GM10266 (cell line): ENCODE measurements around the gene CDCA3.

Experiments used
- DNase-seq: peaks from one replicate; pipeline ENCODE4 v3.0.0; 2012; ENCODE audit errors: extremely low spot score
- TF ChIP-seq, protein P1 (sequence below): IDR thresholded peaks from 2 replicates; pipeline ENCODE4 v1.5.1; 2012; ENCODE audit warnings: mild to moderate bottlenecking, low read depth; ENCODE audit not compliant: control insufficient read depth, insufficient read depth; ENCODE audit errors: missing control alignments

CDCA3 gene

DNA sequence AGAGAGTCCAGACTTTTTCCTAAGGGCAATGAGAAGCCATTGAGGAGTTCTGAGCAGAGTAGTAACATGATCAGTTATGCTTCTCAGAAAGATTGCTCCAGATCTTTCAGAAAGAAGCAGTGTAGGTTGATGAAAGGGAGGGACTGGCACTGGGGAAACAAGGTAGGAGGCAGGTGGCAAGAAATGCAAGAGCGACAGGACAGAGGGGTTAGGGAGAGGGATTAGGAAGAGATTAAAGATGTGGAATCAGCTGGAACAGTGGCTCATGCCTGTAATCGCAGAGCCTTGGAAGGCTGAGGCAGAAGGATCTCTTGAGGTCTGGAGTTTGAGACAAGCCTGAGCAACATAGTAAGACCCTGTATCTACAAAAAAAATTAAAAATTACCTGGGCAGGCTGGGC is 3.4 kb downstream of the CDCA3 start:
- DNase-seq, result no peak

DNA sequence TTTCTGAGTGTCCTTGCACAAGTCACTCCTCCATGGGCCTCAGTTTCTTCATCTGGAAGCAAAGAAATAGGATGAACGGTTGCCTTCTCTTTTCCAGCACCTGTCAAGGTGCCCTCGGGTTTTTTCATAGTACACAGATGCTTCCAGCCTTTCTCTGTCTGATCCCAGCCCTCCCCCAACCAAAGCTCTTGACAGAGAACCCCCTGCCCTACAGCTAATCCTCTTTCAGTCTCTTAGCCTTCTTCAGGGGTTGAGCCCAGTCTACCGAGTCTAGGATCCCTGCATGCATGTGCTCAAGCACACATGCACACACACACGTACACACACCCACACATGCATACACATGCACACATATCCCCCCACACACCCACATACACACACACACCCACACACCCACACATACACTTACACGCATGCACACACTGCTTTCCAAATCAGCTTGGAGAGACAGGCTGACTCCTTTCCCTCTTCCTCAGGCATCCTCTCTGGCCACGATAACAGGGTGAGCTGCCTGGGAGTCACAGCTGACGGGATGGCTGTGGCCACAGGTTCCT is 4.7 kb downstream of the CDCA3 start:
- TF ChIP-seq, protein P1, sequence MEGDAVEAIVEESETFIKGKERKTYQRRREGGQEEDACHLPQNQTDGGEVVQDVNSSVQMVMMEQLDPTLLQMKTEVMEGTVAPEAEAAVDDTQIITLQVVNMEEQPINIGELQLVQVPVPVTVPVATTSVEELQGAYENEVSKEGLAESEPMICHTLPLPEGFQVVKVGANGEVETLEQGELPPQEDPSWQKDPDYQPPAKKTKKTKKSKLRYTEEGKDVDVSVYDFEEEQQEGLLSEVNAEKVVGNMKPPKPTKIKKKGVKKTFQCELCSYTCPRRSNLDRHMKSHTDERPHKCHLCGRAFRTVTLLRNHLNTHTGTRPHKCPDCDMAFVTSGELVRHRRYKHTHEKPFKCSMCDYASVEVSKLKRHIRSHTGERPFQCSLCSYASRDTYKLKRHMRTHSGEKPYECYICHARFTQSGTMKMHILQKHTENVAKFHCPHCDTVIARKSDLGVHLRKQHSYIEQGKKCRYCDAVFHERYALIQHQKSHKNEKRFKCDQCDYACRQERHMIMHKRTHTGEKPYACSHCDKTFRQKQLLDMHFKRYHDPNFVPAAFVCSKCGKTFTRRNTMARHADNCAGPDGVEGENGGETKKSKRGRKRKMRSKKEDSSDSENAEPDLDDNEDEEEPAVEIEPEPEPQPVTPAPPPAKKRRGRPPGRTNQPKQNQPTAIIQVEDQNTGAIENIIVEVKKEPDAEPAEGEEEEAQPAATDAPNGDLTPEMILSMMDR, result no peak
- DNase-seq, result no peak

More for the DNA sequence above, 3.4 kb downstream of the CDCA3 start:
- TF ChIP-seq, protein P1, result no peak

DNA sequence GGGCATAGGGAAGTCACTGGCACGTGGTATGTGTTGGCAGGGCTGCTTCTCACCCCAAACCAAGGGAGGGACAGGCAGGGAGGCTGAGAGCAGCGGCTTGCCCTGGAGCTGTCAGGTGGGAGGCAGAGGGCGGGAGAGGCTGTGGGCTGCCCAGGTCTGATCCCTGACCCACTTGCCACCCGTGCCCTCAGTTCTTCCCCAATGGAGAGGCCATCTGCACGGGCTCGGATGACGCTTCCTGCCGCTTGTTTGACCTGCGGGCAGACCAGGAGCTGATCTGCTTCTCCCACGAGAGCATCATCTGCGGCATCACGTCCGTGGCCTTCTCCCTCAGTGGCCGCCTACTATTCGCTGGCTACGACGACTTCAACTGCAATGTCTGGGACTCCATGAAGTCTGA is 5.7 kb downstream of the CDCA3 start:
- DNase-seq, result no peak
- TF ChIP-seq, protein P1, result no peak

DNA sequence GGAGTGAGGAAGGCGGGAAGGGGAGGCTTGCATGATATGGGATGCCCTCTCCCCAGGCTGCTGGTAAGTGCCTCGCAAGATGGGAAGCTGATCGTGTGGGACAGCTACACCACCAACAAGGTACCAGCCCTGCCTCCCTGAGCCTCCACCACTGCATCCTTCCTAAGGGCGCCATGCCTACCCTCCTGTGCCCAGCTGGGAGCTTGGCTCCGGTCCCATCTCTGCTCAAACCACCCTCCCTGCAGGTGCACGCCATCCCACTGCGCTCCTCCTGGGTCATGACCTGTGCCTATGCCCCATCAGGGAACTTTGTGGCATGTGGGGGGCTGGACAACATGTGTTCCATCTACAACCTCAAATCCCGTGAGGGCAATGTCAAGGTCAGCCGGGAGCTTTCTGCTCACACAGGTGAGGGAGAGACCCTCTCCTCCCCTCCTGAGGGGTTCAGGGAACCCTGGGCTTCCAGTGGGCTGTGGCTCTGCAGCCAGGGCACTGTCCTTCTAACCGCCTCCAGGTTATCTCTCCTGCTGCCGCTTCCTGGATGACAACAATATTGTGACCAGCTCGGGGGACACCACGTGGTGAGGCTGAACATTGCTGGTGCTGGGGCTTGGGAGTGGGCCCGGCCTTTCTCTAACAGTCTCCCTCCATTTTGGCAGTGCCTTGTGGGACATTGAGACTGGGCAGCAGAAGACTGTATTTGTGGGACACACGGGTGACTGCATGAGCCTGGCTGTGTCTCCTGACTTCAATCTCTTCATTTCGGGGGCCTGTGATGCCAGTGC is 7.8 kb downstream of the CDCA3 start:
- no peak for DNase-seq

DNA sequence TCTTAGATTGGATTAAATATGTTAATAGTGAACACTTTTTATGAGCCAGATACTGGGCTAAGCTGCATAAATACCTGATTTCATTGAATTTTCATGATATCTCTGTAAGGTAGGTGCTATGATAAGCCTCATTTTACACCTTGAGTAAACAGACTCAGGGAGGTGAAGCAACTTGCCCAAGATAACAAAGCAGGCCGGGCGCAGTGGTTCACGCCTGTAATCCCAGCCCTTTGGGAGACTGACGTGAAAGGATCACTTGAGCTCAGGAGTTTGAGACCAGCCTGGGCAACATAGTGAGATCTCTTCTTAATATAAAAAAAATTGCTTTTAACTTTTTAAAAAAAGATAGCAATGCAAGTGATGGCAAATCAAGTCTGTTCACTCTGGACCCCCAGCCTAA is 9.0 kb downstream of the CDCA3 start:
- TF ChIP-seq, protein P1, result no peak
- no peak for DNase-seq

More for the DNA sequence above, 7.8 kb downstream of the CDCA3 start:
- TF ChIP-seq, protein P1, result no peak

DNA sequence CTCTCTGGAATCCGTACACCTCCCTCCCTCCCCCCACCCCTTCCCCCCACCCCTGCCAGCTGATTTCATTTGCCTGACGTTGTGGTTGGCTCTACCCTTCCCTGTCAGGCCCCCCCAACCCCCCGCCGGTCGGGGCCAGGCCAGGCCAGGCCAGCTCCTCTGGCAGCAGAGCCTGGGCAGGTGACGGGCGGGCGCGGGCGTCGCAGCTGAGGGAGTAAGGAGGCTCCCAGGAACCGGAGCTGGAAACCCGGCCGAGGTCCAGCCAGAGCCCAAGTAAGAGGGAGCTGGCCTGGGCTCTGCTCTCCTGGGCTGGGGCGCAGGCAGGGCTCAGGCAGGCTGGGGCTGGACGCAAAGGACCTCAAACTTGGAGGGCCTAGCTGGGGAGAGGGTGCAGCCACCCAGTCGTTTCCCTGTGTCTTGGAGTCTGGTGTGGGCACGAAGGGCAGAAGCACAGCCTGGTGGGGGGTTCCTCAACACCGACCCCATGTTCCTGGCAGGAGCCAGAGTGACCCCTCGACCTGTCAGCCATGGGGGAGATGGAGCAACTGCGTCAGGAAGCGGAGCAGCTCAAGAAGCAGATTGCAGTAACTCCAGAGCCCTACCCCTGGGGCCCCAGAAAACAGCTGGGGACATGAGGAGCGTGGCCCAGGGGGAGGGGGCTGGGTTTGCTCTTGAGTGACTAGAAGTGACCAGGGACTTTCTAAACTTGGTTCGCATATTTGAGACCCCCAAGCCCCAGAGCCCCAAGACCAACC is 10.1 kb downstream of the CDCA3 start, which contains the start of gene GNB3:
Gene GNB3 (plus strand): TSS at position 165 of the 755 bp plus-strand sequence. CDS start 363 bp downstream, at position 528.
- TF ChIP-seq, protein P1, result no peak
- DNase-seq, result no peak
